ENCODE measurements around the gene TAS2R41. TPM values are rescaled to one million over a fixed set of nuclear protein-coding genes. Genes with fewer than 3 reads are reported as not detected.
"Not testable (repeated sequence)": the region's sequence is repeated elsewhere in the genome, so short reads cannot be mapped to it uniquely, and the experiment has no call there.

TAS2R41 gene
- total RNA-seq, 1 experiment from 2014 or later: not detected

- Histone ChIP-seq H3K9me3 (ENCODE audit: low read depth, low read length, poor library complexity, severe bottlenecking) (no peaks in the 10 kb centered on the region), H3K27me3 (replicated peaks; ENCODE audit: insufficient read depth, low read depth, low read length, poor library complexity) (peaks cover 3% of the 10 kb centered on the region), H3K36me3 (ENCODE audit: insufficient read depth, low read length, poor library complexity, severe bottlenecking) (no peaks in the 10 kb centered on the region), H3K27ac (ENCODE audit: low read depth, low read length, poor library complexity, severe bottlenecking) (no peak overlapping the region), H3K4me1 (ENCODE audit: insufficient read depth, low read length, poor library complexity, severe bottlenecking) (no peaks in the 10 kb centered on the region), H3K4me3 (ENCODE audit: low read depth, low read length, poor library complexity, severe bottlenecking) (no peak overlapping the region)
- BruUV-seq (replicated peaks): no TSS peak
- DNase-seq (ENCODE audit: low spot score): no peak
- intact Hi-C loops (cut with micrococcal nuclease; ENCODE audit: unreplicated experiment): no loop called here
- ChIA-PET CTCF (no interaction called here), POLR2A (ENCODE audit: low non-redundant PET) (no interaction called here)
- TF ChIP-seq CTCF (conservative IDR thresholded peaks at IDR 0.05; ENCODE audit: low read depth, low read length) (no peak), EZH2 (IDR thresholded peaks at IDR 0.05; ENCODE audit: borderline replicate concordance, low read depth, low read length, poor library complexity, severe bottlenecking) (no peak)
Measured at GRCh38 chr7:143518941-143519340, 41.3 kb downstream of the TAS2R41 start.

- Histone ChIP-seq H3K4me1 (ENCODE audit: insufficient read depth, low read length, poor library complexity, severe bottlenecking) (no peaks in the 10 kb centered on the region), H3K4me3 (ENCODE audit: low read depth, low read length, poor library complexity, severe bottlenecking) (no peak overlapping the region), H3K36me3 (ENCODE audit: insufficient read depth, low read length, poor library complexity, severe bottlenecking) (no peaks in the 10 kb centered on the region), H3K27ac (ENCODE audit: low read depth, low read length, poor library complexity, severe bottlenecking) (no peak overlapping the region), H3K27me3 (replicated peaks; ENCODE audit: insufficient read depth, low read depth, low read length, poor library complexity) (peaks cover 3% of the 10 kb centered on the region), H3K9me3 (ENCODE audit: low read depth, low read length, poor library complexity, severe bottlenecking) (no peaks in the 10 kb centered on the region)
- intact Hi-C loops (cut with micrococcal nuclease; ENCODE audit: unreplicated experiment): no loop called here
- ChIA-PET CTCF (no interaction called here), POLR2A (ENCODE audit: low non-redundant PET) (no interaction called here)
- no TSS peak for BruUV-seq (replicated peaks)
- TF ChIP-seq EZH2 (IDR thresholded peaks at IDR 0.05; ENCODE audit: borderline replicate concordance, low read depth, low read length, poor library complexity, severe bottlenecking): no peak
- TF ChIP-seq CTCF (conservative IDR thresholded peaks at IDR 0.05; ENCODE audit: low read depth, low read length): no peak
- DNase-seq (ENCODE audit: low spot score): peak; percentile 27
Measured at GRCh38 chr7:143519411-143520131, 41.9 kb downstream of the TAS2R41 start.

- H3K27me3 ChIP-seq (replicated peaks; ENCODE audit: insufficient read depth, low read depth, low read length, poor library complexity); intact Hi-C loops (cut with micrococcal nuclease; ENCODE audit: unreplicated experiment); POLR2A ChIA-PET (ENCODE audit: low non-redundant PET); DNase-seq (ENCODE audit: low spot score); CTCF ChIA-PET; H3K36me3 ChIP-seq (ENCODE audit: insufficient read depth, low read length, poor library complexity, severe bottlenecking); H3K4me3 ChIP-seq (ENCODE audit: low read depth, low read length, poor library complexity, severe bottlenecking); H3K9me3 ChIP-seq (ENCODE audit: low read depth, low read length, poor library complexity, severe bottlenecking); H3K4me1 ChIP-seq (ENCODE audit: insufficient read depth, low read length, poor library complexity, severe bottlenecking); H3K27ac ChIP-seq (ENCODE audit: low read depth, low read length, poor library complexity, severe bottlenecking); BruUV-seq (replicated peaks): not testable (repeated sequence)
Measured at GRCh38 chr7:143522309-143522916, 44.7 kb downstream of the TAS2R41 start.

Other genes with a start within 250 kb of the TAS2R41 start
- gene GSTK1, start 214.4 kb upstream of the TAS2R41 start, total RNA-seq (2021): 43.1 and 50.8 TPM in 2 replicates
- not detected in 2 replicates for gene TMEM139, start 192.9 kb upstream of the TAS2R41 start, total RNA-seq (2021)
- gene CASP2, start 189.5 kb upstream of the TAS2R41 start, total RNA-seq (2021): 57.8 and 76.8 TPM in 2 replicates
- not detected in 2 replicates for gene CLCN1, start 161.8 kb upstream of the TAS2R41 start, total RNA-seq (2021)
- gene FAM131B, start 115.2 kb upstream of the TAS2R41 start, total RNA-seq (2021): 1.8 and 1.9 TPM in 2 replicates
- 130 and 132 TPM in 2 replicates for gene ZYX, start 96.5 kb upstream of the TAS2R41 start, total RNA-seq (2021)
- 1.2 and 1.7 TPM in 2 replicates for gene EPHA1, start 69.0 kb upstream of the TAS2R41 start, total RNA-seq (2021)
- gene TAS2R60, start 34.4 kb upstream of the TAS2R41 start, total RNA-seq (2021): not detected in 2 replicates
- gene CTAGE15, start 93.9 kb downstream of the TAS2R41 start, total RNA-seq (2021): not detected in 2 replicates
- 0.09 TPM in 1 of 2 replicates, not detected in the other for gene TCAF2, start 143.1 kb downstream of the TAS2R41 start, total RNA-seq (2021)